ENCODE results near the gene KIRREL3. TPM values are rescaled to one million over a fixed set of nuclear protein-coding genes. Genes with fewer than 3 reads are reported as not detected.

The KIRREL3 gene
- total RNA-seq, 1 experiment from 2014 or later = 2.2 TPM

DNA sequence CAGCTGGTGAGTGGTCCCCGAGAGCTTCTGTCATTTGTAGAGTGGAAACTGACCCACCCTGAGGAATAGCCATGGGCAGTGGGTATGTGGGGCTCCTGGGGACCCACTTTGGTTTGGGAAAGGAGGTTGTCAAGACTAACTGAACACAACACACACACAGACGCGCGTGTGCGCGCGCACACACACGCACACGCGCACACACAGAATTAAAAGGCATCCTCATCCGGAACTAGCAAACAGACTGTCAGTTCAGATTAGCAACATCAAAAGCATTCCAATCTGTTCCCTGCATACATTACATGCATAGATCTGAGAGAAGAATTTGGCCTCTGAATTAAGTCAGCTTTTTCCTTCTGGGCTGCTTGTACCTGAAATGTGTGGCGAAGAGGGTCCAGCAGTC lies 360.4 kb downstream of the KIRREL3 start:
- POLR2A ChIA-PET (ENCODE audit: unreplicated experiment) = no interaction called here
- Histone ChIP-seq H3K36me3 (ENCODE audit: low read depth) (no peaks in the 10 kb centered on the region), H3K27me3 (ENCODE audit: insufficient read depth, low read depth) (peaks cover 31% of the 10 kb centered on the region; the same call in 1 of the 2 replicates), H3F3A (ENCODE audit: insufficient read depth, low read depth) (no peaks in the 10 kb centered on the region), H3K9me2 (ENCODE audit: insufficient read depth) (no peaks in the 10 kb centered on the region), H2AFZ (no peak overlapping the region), H3K9me3 (ENCODE audit: insufficient read depth, low read depth) (no peaks in the 10 kb centered on the region), H3K4me1 (replicated peaks; ENCODE audit: insufficient read depth) (no peaks in the 10 kb centered on the region), H4K20me1 (ENCODE audit: insufficient read depth) (no peaks in the 10 kb centered on the region), H3K4me3 (no peak overlapping the region), H3K4me2 (no peak overlapping the region), H3K79me2 (ENCODE audit: low read depth) (no peaks in the 10 kb centered on the region), H3K27ac (no peak overlapping the region)
- no peak for TF ChIP-seq EZH2 (IDR thresholded peaks at IDR 0.05; ENCODE audit: low read depth)
- TF ChIP-seq, protein P1, sequence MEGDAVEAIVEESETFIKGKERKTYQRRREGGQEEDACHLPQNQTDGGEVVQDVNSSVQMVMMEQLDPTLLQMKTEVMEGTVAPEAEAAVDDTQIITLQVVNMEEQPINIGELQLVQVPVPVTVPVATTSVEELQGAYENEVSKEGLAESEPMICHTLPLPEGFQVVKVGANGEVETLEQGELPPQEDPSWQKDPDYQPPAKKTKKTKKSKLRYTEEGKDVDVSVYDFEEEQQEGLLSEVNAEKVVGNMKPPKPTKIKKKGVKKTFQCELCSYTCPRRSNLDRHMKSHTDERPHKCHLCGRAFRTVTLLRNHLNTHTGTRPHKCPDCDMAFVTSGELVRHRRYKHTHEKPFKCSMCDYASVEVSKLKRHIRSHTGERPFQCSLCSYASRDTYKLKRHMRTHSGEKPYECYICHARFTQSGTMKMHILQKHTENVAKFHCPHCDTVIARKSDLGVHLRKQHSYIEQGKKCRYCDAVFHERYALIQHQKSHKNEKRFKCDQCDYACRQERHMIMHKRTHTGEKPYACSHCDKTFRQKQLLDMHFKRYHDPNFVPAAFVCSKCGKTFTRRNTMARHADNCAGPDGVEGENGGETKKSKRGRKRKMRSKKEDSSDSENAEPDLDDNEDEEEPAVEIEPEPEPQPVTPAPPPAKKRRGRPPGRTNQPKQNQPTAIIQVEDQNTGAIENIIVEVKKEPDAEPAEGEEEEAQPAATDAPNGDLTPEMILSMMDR (conservative IDR thresholded peaks at IDR 0.05) = no peak
- BruUV-seq (replicated peaks) = no TSS peak
- CTCF ChIA-PET = no interaction called here
- no peak for DNase-seq
- intact Hi-C loops (cut with micrococcal nuclease; ENCODE audit: unreplicated experiment) = no loop called here

DNA sequence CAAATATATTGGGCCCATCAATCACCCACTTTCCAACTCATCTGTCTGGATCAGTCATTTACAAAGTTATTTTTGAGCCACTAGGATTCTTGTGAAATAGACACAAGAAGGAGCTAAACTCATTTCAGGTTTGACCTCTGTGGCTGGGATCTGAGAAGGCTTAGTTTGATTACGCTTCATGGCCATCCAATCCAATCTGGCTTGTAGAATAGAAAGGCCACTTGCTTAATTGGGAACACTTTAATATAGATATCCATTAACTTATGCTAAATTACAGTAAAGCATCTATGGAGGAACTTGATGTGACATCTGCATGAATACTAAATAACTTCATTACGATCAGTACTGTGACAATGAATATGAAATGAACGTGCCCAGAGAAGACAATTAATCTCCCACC lies 360.9 kb downstream of the KIRREL3 start:
- BruUV-seq (replicated peaks) = no TSS peak
- Histone ChIP-seq H2AFZ (no peak overlapping the region), H3K9me3 (ENCODE audit: insufficient read depth, low read depth) (no peaks in the 10 kb centered on the region), H3K27ac (no peak overlapping the region), H4K20me1 (ENCODE audit: insufficient read depth) (no peaks in the 10 kb centered on the region), H3K27me3 (ENCODE audit: insufficient read depth, low read depth) (peaks cover 32% of the 10 kb centered on the region), H3K9me2 (ENCODE audit: insufficient read depth) (no peaks in the 10 kb centered on the region), H3K79me2 (ENCODE audit: low read depth) (no peaks in the 10 kb centered on the region), H3K4me1 (replicated peaks; ENCODE audit: insufficient read depth) (no peaks in the 10 kb centered on the region), H3F3A (ENCODE audit: insufficient read depth, low read depth) (no peaks in the 10 kb centered on the region), H3K4me2 (no peak overlapping the region), H3K36me3 (ENCODE audit: low read depth) (no peaks in the 10 kb centered on the region), H3K4me3 (no peak overlapping the region)
- TF ChIP-seq EZH2 (IDR thresholded peaks at IDR 0.05; ENCODE audit: low read depth) = no peak
- TF ChIP-seq, protein P1 (conservative IDR thresholded peaks at IDR 0.05) = no peak
- intact Hi-C loops (cut with micrococcal nuclease; ENCODE audit: unreplicated experiment) = no loop called here
- CTCF ChIA-PET = interaction anchor here (1.1 kb wide), 1 partner anchor 159 kb away, joined by 4 read pairs; no protein-coding TSS in a partner anchor
- DNase-seq = no peak
- POLR2A ChIA-PET (ENCODE audit: unreplicated experiment) = no interaction called here

GRCh38 chr11:126638648-126639047 lies 361.9 kb downstream of the KIRREL3 start:
- POLR2A ChIA-PET (ENCODE audit: unreplicated experiment) = interaction anchor here (0.7 kb wide), 1 partner anchor 11 kb away, joined by 8 read pairs; no protein-coding TSS in a partner anchor
- no peak for TF ChIP-seq EZH2 (IDR thresholded peaks at IDR 0.05; ENCODE audit: low read depth)
- TF ChIP-seq, protein P1 (conservative IDR thresholded peaks at IDR 0.05) = no peak
- Histone ChIP-seq H3K4me2 (no peak overlapping the region), H2AFZ (no peak overlapping the region), H3K27me3 (ENCODE audit: insufficient read depth, low read depth) (peaks cover 43% of the 10 kb centered on the region), H3K27ac (no peak overlapping the region), H3K4me1 (replicated peaks; ENCODE audit: insufficient read depth) (no peaks in the 10 kb centered on the region), H3K9me3 (ENCODE audit: insufficient read depth, low read depth) (no peaks in the 10 kb centered on the region), H3F3A (ENCODE audit: insufficient read depth, low read depth) (no peaks in the 10 kb centered on the region), H3K4me3 (no peak overlapping the region), H3K36me3 (ENCODE audit: low read depth) (no peaks in the 10 kb centered on the region), H3K9me2 (ENCODE audit: insufficient read depth) (no peaks in the 10 kb centered on the region), H4K20me1 (ENCODE audit: insufficient read depth) (no peaks in the 10 kb centered on the region), H3K79me2 (ENCODE audit: low read depth) (no peaks in the 10 kb centered on the region)
- intact Hi-C loops (cut with micrococcal nuclease; ENCODE audit: unreplicated experiment) = no loop called here
- DNase-seq = no peak
- CTCF ChIA-PET = interaction anchor here (1.1 kb wide), 1 partner anchor 158 kb away, joined by 4 read pairs; no protein-coding TSS in a partner anchor
- BruUV-seq (replicated peaks) = no TSS peak
